Mononuclear cell (primary cell): ENCODE data around the gene EPO. TPM values are rescaled to one million over a fixed set of nuclear protein-coding genes. Genes with fewer than 3 reads are reported as not detected.
A peak's percentile ranks its signal among the peaks of the same experiment; 100 is the strongest.
"Not testable (repeated sequence)": the region's sequence is repeated elsewhere in the genome, so short reads cannot be mapped to it uniquely, and the experiment has no call there.

Experiments
- H3K27me3 ChIP-seq: 2 replicates; pipeline ENCODE4 v1.6.0; 2011; ENCODE audit warnings: low read length, control low read depth; ENCODE audit not compliant: insufficient read depth
- H3K4me1 ChIP-seq: 2 replicates; pipeline ENCODE4 v1.5.1; 2011; ENCODE audit warnings: mild to moderate bottlenecking, low read length, control low read depth; ENCODE audit not compliant: insufficient read depth
- H3K4me3 ChIP-seq: 2 replicates; pipeline ENCODE4 v1.5.1; 2011; ENCODE audit warnings: mild to moderate bottlenecking, low read length, moderate library complexity
- H3K9me3 ChIP-seq: 2 replicates; pipeline ENCODE4 v1.5.1; 2011; ENCODE audit warnings: low read depth, mild to moderate bottlenecking, control low read depth, low read length
- total RNA-seq: library from RNA; depleted of rRNA; stranded (reverse); fragments of >200 nt; gene quantifications from one replicate; pipeline ENCODE4 v1.2.3, GENCODE V29; 2012

Gene EPO
- total RNA-seq, 1 donor = not detected

GRCh38 chr7:100731937-100732636 lies 11.8 kb downstream of the EPO start:
- no peak overlapping the region for H3K4me3 ChIP-seq
- no peaks in the 10 kb centered on the region for H3K9me3 ChIP-seq
- no peaks in the 10 kb centered on the region for H3K4me1 ChIP-seq
- H3K27me3 ChIP-seq = no peaks in the 10 kb centered on the region

- H3K4me3 ChIP-seq = no peak overlapping the region
- H3K27me3 ChIP-seq = no peaks in the 10 kb centered on the region
- H3K9me3 ChIP-seq = no peaks in the 10 kb centered on the region
- H3K4me1 ChIP-seq = no peaks in the 10 kb centered on the region
These were observed 15.5 kb downstream of the EPO start for GRCh38 chr7:100735730-100736129.

- no peaks in the 10 kb centered on the region for H3K27me3 ChIP-seq
These were observed 16.4 kb downstream of the EPO start for GRCh38 chr7:100736671-100737070.

GRCh38 chr7:100739934-100740333 lies 19.7 kb downstream of the EPO start:
- Histone ChIP-seq H3K4me1 (no peaks in the 10 kb centered on the region), H3K4me3 (no peak overlapping the region), H3K9me3 (no peaks in the 10 kb centered on the region), H3K27me3 (no peaks in the 10 kb centered on the region)

More at GRCh38 chr7:100736671-100737070, 16.4 kb downstream of the EPO start:
- Histone ChIP-seq H3K4me3 (no peak overlapping the region), H3K9me3 (no peaks in the 10 kb centered on the region), H3K4me1 (no peaks in the 10 kb centered on the region)

- Histone ChIP-seq H3K27me3 (no peaks in the 10 kb centered on the region), H3K4me1 (no peaks in the 10 kb centered on the region), H3K4me3 (no peak overlapping the region), H3K9me3 (no peaks in the 10 kb centered on the region)
These were observed 24.3 kb downstream of the EPO start for GRCh38 chr7:100744605-100745004.

GRCh38 chr7:100745184-100745583 lies 24.9 kb downstream of the EPO start:
- H3K9me3 ChIP-seq = no peaks in the 10 kb centered on the region
- H3K4me3 ChIP-seq = peak overlapping the region; percentile 8
- H3K27me3 ChIP-seq = no peaks in the 10 kb centered on the region
- no peaks in the 10 kb centered on the region for H3K4me1 ChIP-seq

GRCh38 chr7:100752994-100753393 lies 32.7 kb downstream of the EPO start:
- Histone ChIP-seq H3K9me3 (no peaks in the 10 kb centered on the region), H3K4me3 (no peak overlapping the region), H3K4me1 (no peaks in the 10 kb centered on the region), H3K27me3 (no peaks in the 10 kb centered on the region)

- Histone ChIP-seq H3K4me3 (no peak overlapping the region), H3K27me3 (no peaks in the 10 kb centered on the region), H3K4me1 (no peaks in the 10 kb centered on the region), H3K9me3 (no peaks in the 10 kb centered on the region)
These were observed 33.5 kb downstream of the EPO start for GRCh38 chr7:100753750-100754149.

- H3K4me3 ChIP-seq = no peak overlapping the region
These were observed 39.3 kb downstream of the EPO start for GRCh38 chr7:100759357-100760171.

GRCh38 chr7:100762841-100763240 lies 42.6 kb downstream of the EPO start:
- not testable (repeated sequence) for H3K27me3 ChIP-seq, H3K4me3 ChIP-seq, H3K9me3 ChIP-seq, H3K4me1 ChIP-seq

More at GRCh38 chr7:100759357-100760171, 39.3 kb downstream of the EPO start:
- Histone ChIP-seq H3K9me3 (no peaks in the 10 kb centered on the region), H3K27me3 (no peaks in the 10 kb centered on the region), H3K4me1 (no peaks in the 10 kb centered on the region)

- H3K9me3 ChIP-seq = no peaks in the 10 kb centered on the region
- no peak overlapping the region for H3K4me3 ChIP-seq
- H3K27me3 ChIP-seq = no peaks in the 10 kb centered on the region
- H3K4me1 ChIP-seq = no peaks in the 10 kb centered on the region
These were observed 43.4 kb downstream of the EPO start for GRCh38 chr7:100763556-100764140.

GRCh38 chr7:100764841-100765240 lies 44.6 kb downstream of the EPO start:
- Histone ChIP-seq H3K27me3 (no peaks in the 10 kb centered on the region), H3K9me3 (no peaks in the 10 kb centered on the region), H3K4me3 (no peak overlapping the region), H3K4me1 (no peaks in the 10 kb centered on the region)

- Histone ChIP-seq H3K4me1 (no peaks in the 10 kb centered on the region), H3K4me3 (no peak overlapping the region), H3K9me3 (no peaks in the 10 kb centered on the region), H3K27me3 (no peaks in the 10 kb centered on the region)
These were observed 45.0 kb downstream of the EPO start for GRCh38 chr7:100765250-100765649.

- H3K9me3 ChIP-seq = no peaks in the 10 kb centered on the region
- H3K27me3 ChIP-seq = no peaks in the 10 kb centered on the region
- H3K4me1 ChIP-seq = no peaks in the 10 kb centered on the region
- no peak overlapping the region for H3K4me3 ChIP-seq
These were observed 48.5 kb downstream of the EPO start for GRCh38 chr7:100768784-100769183.
